Measurements from ENCODE around the gene RYR2.
"Not testable (repeated sequence)": the region's sequence is repeated elsewhere in the genome, so short reads cannot be mapped to it uniquely, and the experiment has no call there.

Gene RYR2

DNA sequence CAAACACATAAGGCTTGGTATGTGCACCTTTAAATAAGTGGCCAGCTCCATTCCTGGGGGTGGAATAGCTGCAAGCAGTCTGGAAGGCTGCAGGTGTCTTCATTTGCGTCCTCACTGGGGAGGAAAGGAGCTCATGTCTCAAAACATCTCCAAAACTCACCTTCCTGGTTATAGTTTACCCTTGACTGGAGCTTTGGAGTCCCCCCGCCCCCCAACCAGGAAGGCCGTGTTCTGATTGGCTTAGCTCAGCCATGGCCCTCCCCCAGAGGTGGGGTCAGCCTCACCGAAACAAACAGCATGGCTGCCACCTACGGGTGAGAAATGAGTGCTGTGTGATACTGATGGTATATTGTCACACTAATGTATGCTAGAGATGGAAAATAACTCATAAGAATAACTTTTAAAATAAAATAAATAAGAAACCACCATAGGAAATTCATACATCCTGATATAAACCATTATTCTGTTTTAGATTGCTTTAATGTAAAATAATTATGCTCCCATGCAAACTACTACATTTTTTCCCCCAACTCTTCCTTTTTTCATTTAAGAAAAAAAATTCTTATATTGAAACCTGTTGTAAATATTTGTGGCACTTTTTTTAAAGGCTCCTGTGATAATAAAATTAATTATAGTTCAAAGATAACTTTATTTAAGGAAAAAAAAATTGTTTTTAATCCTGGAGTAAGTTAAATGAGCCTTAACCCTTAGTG, 757.9 kb downstream of the RYR2 start:
- peak; percentile 86 for DNase-seq
- in situ Hi-C loops (cut with HindIII; ENCODE audit: low pct_ligation_motif_present, low pct_unique_long_range_greater_than_20kb, low sequenced_read_pairs): no loop called here

DNA sequence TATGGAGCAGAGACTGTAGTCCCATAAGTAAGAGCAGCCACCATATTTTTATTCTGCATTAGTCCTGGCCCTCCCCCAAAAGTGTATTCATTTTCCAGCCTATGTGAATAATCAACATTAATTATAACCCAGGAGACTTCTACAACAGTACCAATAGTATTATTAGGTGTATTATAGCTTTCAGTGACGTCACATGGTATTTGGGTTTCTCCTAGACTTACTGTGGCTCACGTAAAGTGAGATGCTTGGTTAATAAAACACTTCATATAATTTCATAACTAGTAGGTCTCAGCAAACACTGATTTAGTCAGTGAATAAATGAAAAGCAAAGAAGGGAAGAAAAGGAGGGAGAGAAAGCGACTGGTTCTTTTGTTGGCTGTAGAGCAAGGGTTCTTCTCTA, 762.5 kb downstream of the RYR2 start:
- no peak for DNase-seq
- in situ Hi-C loops (cut with HindIII; ENCODE audit: low pct_ligation_motif_present, low pct_unique_long_range_greater_than_20kb, low sequenced_read_pairs): no loop called here

DNA sequence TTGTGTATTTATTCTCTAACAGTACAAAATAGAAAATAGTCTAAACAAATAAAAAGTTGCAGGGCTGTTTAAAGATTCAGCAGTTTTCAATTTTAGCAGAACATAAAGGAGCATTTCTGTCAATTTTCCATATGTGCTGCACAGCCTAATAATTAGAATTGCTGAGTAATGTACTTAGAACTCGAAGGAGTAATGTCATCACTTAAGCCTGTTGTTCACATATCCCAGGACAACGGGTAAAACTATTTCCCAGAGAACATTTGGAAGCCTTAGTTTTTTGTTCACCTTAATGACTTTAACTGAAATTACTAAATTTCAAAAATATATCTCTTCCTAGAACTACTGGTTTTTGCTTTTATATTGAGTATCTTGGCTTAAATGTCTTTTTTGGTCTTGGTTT, 767.1 kb downstream of the RYR2 start:
- in situ Hi-C loops (cut with HindIII; ENCODE audit: low pct_ligation_motif_present, low pct_unique_long_range_greater_than_20kb, low sequenced_read_pairs): no loop called here
- DNase-seq: no peak

DNA sequence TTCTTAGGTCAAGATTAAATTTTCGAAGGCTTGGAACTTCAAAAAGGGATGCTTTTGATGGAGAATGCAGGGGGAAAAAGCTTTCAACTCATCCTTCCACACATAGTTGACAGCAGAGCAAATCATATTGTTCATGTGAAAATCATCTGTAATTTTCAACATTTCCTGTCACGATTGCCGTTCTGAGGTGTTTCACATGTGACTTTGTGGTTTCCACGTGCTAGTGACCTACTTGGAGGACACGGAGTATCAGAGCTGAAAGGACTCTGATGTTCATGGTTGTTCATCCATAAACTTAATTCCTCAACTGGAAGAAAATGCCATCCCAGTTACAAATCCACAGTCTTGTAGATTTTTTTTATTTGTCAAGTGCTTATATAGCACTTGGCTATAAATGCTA, 769.6 kb downstream of the RYR2 start:
- DNase-seq: no peak
- in situ Hi-C loops (cut with HindIII; ENCODE audit: low pct_ligation_motif_present, low pct_unique_long_range_greater_than_20kb, low sequenced_read_pairs): no loop called here

DNA sequence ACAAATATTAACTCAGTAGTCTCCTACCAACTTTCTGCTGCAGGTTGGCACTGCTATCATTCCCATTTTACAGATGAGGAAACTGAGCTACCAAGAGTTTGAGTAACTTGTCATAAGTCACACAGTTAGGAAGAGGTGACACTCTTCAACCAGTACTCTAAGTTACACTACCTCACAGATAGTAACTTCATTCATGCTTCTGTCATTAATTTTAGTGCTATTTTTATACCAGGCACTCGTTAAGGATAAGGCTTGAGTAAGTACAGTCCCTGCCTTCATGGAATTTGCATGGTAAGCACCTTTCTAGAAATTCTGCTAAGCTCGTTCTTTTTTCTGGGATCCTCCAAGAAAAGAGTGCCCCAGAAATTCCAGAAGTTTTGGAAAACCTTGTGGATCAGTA, 770.1 kb downstream of the RYR2 start:
- in situ Hi-C loops (cut with HindIII; ENCODE audit: low pct_ligation_motif_present, low pct_unique_long_range_greater_than_20kb, low sequenced_read_pairs): no loop called here
- no peak for DNase-seq

DNA sequence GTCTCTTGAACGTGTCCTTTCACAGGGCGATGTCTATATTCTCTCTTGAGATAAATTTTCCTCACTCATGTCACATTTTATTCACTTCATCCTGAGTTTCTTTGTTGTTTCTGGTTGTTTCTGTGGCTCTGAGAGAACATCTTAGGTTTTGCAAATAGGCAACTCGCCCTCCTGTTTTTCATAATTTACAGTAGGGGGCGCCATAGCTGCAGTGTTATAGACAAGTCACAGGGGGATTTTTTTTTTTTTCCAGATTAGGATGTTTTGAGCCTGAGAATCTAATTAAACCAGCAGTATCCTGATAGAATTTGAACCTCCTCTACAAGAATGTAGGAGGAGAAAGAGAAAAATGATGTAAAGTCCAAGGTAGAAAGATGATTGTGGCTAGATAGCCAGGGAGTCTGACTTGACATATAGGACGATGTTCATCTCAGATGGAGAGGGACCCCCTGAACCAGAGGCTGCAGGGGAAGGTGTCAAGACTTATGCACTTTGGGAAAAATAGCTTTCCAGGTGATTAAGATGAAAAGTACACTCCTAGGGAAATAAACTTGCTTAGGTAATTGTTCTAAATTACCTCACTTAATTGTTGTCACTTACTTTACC, 772.4 kb downstream of the RYR2 start:
- DNase-seq: peak; percentile 57
- in situ Hi-C loops (cut with HindIII; ENCODE audit: low pct_ligation_motif_present, low pct_unique_long_range_greater_than_20kb, low sequenced_read_pairs): no loop called here

DNA sequence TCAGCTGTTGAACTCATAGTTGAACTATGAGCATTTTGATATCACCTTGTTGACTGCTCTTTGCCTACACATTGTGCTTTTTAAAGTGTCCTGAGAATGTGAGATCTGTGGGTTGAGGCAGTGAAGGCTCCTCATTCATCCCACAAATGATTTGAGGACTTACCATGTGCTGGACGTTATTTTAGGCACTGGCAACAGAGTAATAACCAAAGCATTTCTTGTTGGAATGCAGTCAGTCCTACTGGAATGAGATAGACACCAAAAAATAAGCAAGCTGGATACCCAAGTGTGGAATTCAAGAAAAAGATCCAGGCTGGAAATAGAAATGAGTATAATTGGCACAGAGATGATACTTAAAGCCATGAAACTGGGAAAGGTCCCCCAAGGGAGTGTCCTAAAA, 775.3 kb downstream of the RYR2 start:
- no peak for DNase-seq
- in situ Hi-C loops (cut with HindIII; ENCODE audit: low pct_ligation_motif_present, low pct_unique_long_range_greater_than_20kb, low sequenced_read_pairs): no loop called here

DNA sequence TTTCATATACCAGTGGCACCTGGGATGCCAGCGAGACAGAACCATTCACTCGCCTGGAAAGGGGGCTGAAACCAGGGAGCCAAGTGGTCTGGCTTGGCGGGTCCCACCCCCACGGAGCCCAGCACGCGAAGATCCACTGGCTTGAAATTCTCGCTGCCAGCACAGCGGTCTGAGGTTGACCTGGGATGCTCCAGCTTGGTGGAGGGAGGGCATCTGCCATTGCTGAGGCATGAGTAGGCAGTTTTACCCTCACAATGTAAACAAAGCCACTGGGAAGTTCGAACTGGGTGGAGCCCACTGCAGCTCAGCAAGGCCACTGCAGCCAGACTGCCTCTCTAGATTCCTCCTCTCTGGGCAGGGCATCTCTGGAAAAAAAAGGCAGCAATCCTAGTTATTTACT, 778.6 kb downstream of the RYR2 start:
- in situ Hi-C loops (cut with HindIII; ENCODE audit: low pct_ligation_motif_present, low pct_unique_long_range_greater_than_20kb, low sequenced_read_pairs); DNase-seq: not testable (repeated sequence)

DNA sequence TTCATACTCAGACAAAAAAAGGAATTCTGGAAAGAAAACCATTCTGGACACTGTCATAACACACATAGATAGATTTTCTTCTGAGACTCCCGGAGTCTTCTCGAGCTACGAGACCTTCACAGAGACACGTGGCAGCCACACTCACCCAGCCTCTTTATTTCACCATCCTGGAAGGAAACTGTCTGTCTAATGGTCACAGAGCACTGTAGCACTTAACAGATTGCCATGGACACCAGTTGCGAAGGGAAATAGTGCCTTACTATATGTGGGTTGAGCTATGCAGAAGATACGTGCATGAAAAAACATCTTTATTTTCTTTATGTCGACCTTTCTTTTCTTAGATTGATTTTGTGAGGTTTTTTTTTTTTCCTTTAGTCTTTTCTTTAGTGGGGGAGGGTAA, 790.9 kb downstream of the RYR2 start:
- in situ Hi-C loops (cut with HindIII; ENCODE audit: low pct_ligation_motif_present, low pct_unique_long_range_greater_than_20kb, low sequenced_read_pairs): no loop called here
- DNase-seq: no peak

DNA sequence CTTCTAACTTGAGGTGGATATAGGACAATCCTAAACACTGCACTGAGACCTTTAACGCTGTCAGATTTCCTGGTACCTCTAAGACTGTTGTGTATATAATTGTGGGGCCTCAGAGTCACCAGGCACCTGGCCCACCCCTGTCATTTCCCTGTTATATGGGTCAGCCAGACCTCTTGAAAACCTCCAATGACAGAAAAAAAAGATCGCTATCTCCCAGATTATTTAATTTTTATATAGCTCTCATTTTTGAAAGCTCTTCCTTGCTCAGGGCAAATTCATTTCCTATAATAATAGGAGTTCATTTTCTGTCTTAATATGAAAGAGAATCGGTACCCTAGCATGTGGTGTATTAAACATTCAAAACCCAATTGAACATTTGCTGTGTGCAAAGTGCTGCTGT, 792.1 kb downstream of the RYR2 start:
- no peak for DNase-seq
- in situ Hi-C loops (cut with HindIII; ENCODE audit: low pct_ligation_motif_present, low pct_unique_long_range_greater_than_20kb, low sequenced_read_pairs): no loop called here

DNA sequence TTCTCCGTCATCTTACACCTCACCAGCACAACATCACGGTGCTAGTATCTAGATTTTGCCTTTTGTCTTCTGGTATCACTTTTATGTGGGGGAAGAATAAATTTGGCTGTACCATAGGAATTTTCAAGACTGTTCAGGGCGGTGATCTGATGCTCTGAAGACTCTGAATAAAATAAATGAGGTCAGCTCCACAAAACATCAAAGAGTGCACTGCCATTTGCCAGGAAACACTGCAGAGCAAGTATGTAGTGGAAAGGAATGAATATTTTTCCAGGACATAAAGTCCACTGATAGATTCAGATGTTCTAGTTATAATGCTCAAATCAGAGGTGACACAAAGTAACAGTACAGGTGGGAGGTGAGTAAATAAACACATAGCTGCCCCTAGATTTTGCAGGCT, 792.5 kb downstream of the RYR2 start:
- DNase-seq: no peak
- in situ Hi-C loops (cut with HindIII; ENCODE audit: low pct_ligation_motif_present, low pct_unique_long_range_greater_than_20kb, low sequenced_read_pairs): no loop called here

DNA sequence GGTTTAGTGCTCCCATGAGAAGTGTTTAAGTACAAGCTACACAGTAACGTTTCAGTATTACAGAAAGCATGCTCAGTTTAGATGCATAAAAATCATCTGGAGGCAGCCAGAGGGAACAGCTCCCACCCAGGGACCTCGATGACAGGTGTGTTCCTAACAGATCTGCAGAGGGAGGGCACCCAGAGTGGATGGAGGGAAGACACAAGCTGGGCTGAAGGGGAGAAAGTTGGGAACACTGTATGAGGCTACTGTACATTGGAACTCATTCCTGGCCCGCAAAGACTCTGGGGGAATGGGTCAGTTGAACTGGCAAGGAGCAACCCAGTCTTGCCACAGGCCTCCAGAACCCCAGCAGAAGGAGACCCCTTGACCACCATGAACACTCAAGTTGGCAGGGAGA, 796.3 kb downstream of the RYR2 start:
- no peak for DNase-seq
- in situ Hi-C loops (cut with HindIII; ENCODE audit: low pct_ligation_motif_present, low pct_unique_long_range_greater_than_20kb, low sequenced_read_pairs): no loop called here

DNA sequence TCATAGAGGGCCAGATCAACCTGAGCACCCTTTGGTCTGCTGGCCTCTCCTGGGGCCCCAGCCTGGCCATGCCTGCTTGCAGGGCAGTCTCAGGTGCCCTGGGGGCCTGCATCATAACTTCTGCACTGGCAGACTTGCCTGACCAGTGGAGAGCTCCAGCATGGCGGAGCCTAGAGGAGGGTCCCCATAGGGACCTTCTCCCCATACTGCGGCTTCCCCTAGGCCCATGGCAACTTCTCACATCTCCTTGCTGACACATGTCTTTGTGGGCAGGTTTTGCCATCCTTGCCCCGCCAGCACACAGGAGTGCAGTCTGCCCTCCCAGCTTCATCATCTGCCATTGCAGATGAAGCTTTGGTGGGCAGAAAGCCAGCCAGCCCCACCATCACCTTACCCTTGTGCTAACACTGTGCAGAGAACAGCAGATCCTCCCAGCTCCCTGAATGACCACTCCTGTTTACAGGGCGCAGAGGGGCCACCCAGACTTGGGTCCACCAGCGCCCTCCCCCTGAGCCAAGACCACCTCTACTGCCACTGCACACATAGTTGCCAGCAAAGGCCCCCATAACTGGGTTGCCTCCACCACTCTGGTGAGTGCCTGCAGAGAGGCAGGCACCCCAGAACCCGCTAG, 797.0 kb downstream of the RYR2 start:
- in situ Hi-C loops (cut with HindIII; ENCODE audit: low pct_ligation_motif_present, low pct_unique_long_range_greater_than_20kb, low sequenced_read_pairs): no loop called here
- no peak for DNase-seq

DNA sequence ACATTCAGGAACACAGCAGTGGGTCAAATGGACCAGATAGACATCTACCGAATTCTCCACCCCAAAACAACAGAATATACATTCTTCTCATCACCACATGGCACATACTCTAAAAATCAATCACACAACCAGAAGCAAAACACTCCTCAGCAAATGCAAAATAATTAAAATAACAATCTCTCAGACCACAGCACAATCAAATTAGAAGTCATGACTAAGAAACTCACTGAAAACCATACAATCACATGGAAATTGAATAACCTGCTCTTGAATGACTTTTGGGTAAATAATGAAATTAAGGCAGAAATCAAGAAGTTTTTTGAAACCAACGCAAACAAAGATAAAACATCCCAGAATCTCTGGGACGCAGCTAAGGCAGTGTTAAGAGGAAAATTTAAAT, 799.5 kb downstream of the RYR2 start:
- no peak for DNase-seq
- in situ Hi-C loops (cut with HindIII; ENCODE audit: low pct_ligation_motif_present, low pct_unique_long_range_greater_than_20kb, low sequenced_read_pairs): no loop called here

DNA sequence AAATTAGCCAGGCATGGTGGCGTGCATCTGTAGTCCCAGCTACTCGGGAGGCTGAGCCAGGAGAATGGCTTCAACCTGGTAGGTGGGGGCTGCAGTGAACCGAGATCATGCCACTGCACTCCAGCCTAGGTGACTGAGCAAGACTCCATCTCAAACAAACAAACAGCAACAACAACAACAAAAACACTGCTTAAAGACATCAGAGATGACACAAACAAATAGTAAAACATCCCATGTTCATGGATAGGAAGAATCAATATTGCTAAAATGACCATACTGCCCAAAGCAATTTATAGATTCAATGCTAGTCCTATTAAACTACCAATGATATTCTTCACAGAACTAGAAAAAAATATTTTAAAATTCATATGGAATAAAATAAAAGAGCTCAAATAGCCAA, 801.5 kb downstream of the RYR2 start:
- in situ Hi-C loops (cut with HindIII; ENCODE audit: low pct_ligation_motif_present, low pct_unique_long_range_greater_than_20kb, low sequenced_read_pairs); DNase-seq: not testable (repeated sequence)

DNA sequence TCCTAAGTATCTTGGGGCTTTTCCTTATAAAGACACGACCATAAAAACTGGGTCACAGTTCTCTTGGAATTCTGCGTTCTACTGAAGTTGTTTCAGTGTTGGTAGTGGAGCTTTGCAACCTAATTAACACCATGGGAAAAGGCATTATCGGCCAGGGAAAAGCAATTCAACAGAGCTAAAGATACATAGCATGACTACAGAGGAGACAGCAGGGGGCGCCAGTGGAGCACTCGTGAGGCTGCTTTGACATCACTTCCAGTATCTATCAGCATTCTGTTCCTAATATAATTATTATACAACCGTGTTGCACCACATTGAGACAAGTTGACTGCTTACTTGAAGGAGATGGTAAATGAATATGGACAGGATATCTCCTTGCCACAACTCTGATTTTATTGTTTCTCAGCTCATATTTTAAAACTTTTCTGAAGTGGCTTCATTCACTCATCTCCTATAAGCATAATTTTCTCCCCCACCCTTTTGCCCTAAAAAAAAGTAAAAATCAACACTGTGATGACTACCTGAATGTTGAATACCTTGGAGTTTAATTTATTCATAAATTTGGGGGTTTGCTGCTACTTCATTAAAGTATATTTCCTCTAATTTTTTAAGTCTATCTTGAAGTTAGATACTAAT, 809.3 kb downstream of the RYR2 start:
- peak; percentile 67 for DNase-seq
- in situ Hi-C loops (cut with HindIII; ENCODE audit: low pct_ligation_motif_present, low pct_unique_long_range_greater_than_20kb, low sequenced_read_pairs): no loop called here

DNA sequence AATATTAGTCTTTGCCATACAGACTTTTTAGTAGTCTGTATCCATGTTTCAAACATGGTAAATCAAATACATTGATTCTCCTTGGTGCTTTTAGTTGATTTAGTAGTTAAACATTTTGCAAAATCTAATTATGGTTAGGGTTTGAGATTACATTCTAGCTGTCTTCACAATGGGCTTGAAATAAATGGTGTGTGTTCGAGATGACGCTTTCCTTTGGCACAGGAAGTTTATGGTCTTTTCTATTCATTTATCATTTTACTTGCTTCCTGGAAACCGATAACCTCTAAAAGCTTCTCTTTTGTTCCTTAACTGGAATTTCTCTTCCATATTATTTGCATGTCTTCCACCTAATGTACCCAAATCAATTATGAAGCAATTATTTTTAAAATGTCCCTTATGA, 810.4 kb downstream of the RYR2 start:
- in situ Hi-C loops (cut with HindIII; ENCODE audit: low pct_ligation_motif_present, low pct_unique_long_range_greater_than_20kb, low sequenced_read_pairs): no loop called here

DNA sequence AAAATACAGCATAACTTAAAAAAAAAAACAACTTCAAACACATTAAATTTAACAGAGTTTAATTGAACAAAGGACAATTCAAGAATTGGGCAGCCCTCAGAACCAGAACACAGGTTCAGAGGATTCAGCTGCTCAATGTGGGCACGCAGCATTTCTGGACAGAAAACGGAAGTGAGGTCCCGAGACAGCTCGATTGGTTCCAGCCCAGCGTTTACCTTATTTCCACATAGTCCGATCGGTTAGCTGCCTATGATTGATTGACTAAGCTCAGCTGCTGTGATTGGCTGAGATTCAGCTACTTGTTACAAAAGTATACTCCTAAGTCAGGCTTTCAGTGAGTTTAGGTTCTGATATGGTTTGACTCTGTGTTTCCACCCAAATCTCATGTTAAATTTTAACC, 815.5 kb downstream of the RYR2 start:
- DNase-seq: no peak
- in situ Hi-C loops (cut with HindIII; ENCODE audit: low pct_ligation_motif_present, low pct_unique_long_range_greater_than_20kb, low sequenced_read_pairs): no loop called here

More for the DNA sequence above, 810.4 kb downstream of the RYR2 start:
- no peak for DNase-seq

DNA sequence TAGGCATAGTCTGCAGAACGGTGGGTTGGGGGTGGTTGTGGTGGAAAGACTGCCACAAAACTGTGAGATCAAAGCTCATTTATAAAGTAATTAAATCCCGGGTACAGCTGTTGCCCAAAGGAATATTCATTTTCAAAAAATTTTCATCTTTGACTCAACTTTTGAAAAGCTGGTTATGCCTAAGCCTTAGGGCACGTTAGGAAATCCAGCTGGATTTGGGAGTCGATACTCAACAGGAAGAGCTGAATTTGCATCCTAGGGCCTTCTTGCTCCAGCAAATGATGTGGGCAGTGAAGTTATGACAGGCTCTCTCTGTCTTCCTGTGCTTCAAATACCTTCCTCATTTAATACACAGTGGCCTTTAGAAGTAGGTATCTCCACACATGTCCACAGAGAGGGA, 817.0 kb downstream of the RYR2 start:
- in situ Hi-C loops (cut with HindIII; ENCODE audit: low pct_ligation_motif_present, low pct_unique_long_range_greater_than_20kb, low sequenced_read_pairs): no loop called here

DNA sequence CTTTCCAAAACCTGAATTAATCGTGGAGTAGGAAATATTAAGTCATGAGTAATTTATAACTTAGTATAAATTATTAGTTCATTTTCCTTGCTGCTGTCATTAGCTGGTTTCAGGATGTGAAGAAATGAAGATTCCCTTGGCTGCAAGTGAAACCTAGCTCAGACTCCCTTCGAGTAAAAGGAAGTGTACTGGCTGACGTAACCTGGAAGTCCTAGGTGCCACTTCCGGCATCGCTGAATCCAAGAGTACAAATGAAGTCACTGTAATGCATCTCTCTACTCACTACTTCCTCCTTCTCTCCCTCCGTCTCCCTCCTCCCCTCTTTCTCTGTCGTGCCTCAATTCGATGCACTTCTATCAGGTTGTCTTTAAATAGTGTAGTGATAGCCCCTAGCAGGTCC, 820.0 kb downstream of the RYR2 start:
- in situ Hi-C loops (cut with HindIII; ENCODE audit: low pct_ligation_motif_present, low pct_unique_long_range_greater_than_20kb, low sequenced_read_pairs): no loop called here
- DNase-seq: no peak

More for the DNA sequence above, 817.0 kb downstream of the RYR2 start:
- DNase-seq: no peak
